Stimulated activated CD8-positive, alpha-beta memory T cell treated with anti-CD3 and anti-CD28 coated beads, Interleukin-15, amount 100 ng/mL, for 24 hours (primary cell): ENCODE data around the gene TMEM218.

ENCODE experiments used
- DNase-seq: peaks from one replicate; pipeline ENCODE4 v3.0.0-alpha.2; 2020; ENCODE audit warnings: low read depth

The TMEM218 gene

DNA sequence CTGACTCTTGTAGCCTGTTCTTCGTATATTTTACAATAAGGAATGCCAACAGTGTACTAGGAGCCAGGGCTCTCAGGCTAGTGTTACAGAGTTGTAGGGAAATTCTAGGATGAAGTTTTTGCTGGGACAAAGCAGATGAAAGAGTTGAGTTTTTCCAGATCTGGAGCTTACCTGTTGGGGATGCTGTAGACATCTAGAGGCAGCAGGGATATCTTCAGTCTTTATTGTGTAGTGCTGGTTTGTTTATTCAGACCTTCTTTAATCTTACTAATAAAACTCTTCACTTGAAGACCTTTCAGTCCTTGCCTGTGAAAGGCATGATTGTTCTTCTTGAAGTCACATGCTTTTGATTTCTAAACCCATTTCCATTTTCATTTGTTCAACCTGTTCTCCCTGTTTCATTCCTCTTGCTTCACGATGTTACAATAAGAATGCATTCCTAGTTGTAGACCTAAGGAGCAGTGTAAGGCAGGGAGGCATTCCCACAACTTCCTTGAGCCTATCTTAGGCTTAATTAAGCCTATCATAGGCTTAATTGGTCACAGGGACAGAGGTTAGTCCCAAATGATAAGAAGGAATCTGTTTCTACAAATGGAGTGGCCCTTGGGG is 56.2 kb downstream of the TMEM218 start:
- no peak for DNase-seq

DNA sequence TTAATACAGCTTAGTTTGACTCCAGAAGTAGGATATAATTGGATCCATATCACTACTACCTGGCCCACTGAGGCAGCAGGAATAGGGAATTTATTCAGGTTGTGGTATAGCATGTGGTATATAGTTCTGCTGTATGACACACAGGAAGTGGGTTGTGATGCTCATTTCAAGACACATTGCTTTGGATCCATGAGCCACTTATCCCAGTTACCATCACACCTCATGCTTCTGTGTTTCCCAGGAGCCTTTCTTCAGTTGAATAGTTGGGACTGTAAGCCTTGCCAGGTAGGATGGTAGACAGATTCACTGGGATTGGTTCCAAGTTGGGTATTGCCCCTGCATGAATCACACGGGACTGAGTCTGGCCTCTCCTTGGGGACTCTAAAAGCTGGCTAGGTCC is 58.3 kb downstream of the TMEM218 start:
- DNase-seq = no peak

- DNase-seq = no peak
These were observed 59.4 kb downstream of the TMEM218 start for GRCh38 chr11:125052047-125052446.

DNA sequence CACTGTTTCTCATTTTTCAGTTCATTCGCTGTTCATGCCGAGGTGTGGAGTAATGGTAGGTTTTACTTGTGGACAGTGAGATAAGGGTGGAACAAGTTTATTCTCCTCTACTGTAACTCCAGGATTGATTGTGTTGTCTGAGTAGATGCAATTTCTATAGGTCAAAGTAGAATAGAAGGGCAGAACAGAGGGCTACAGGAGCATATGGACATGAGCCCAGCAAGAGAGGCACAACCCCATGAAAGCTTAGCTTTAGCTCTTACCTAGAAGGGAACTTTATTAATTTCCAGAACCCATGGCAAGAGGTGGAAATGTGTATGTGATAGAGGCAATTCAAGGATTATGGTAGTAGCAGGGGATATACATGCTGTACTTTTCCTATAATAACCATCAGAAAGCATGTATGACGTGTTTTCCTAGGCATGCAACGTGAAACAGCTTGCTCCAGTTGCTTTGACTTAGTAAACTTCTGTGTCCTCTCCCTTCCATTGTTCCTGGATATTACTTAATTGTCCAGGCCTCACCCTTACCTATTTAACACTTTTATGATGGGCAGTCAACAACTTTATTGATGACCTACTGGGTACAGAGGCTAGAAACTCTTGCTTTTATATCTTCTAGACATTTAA is 62.1 kb downstream of the TMEM218 start:
- no peak for DNase-seq
